ENCODE measurements around the gene ATP2C1.

- TF ChIP-seq POLR2A (IDR thresholded peaks at IDR 0.05) (no peak), CTCF (IDR thresholded peaks at IDR 0.05 in 4 of 5, conservative IDR thresholded peaks at IDR 0.05 in 1 of 5) (no peak)
These were observed 32.6 kb downstream of the ATP2C1 start for GRCh38 chr3:130926504-130926903.

Measured in gastrocnemius medialis (tissue), 4 donors.